GM21737 (cell line): ENCODE data around the gene INTS2.
"Not testable (repeated sequence)": the region's sequence is repeated elsewhere in the genome, so short reads cannot be mapped to it uniquely, and the experiment has no call there.

ENCODE experiments used
- ATAC-seq: cut with Tn5 transposase; IDR thresholded peaks from one replicate; pipeline ENCODE4 v1.9.1; 2021; ENCODE audit warnings: mild to moderate bottlenecking, moderate library complexity; ENCODE audit not compliant: unreplicated experiment

Gene INTS2

GRCh38 chr17:61897548-61898180, 30.1 kb downstream of the INTS2 start:
- ATAC-seq = no peak

GRCh38 chr17:61895391-61895790, 32.4 kb downstream of the INTS2 start:
- no peak for ATAC-seq

- ATAC-seq = not testable (repeated sequence)
Observed at GRCh38 chr17:61894310-61894709, 33.5 kb downstream of the INTS2 start.

GRCh38 chr17:61887733-61888132, 40.0 kb downstream of the INTS2 start:
- ATAC-seq = not testable (repeated sequence)

- not testable (repeated sequence) for ATAC-seq
Observed at GRCh38 chr17:61885865-61886264, 41.9 kb downstream of the INTS2 start.

GRCh38 chr17:61884864-61885263, 42.9 kb downstream of the INTS2 start:
- no peak for ATAC-seq

GRCh38 chr17:61880589-61881102, 47.1 kb downstream of the INTS2 start:
- no peak for ATAC-seq

- no peak for ATAC-seq
Observed at GRCh38 chr17:61878984-61879612, 48.7 kb downstream of the INTS2 start.

GRCh38 chr17:61878520-61878919, 49.3 kb downstream of the INTS2 start:
- no peak for ATAC-seq

GRCh38 chr17:61877837-61878236, 49.9 kb downstream of the INTS2 start:
- no peak for ATAC-seq

- no peak for ATAC-seq
Observed at GRCh38 chr17:61875804-61876203, 52.0 kb downstream of the INTS2 start.

- no peak for ATAC-seq
Observed at GRCh38 chr17:61875285-61875684, 52.5 kb downstream of the INTS2 start.

GRCh38 chr17:61874075-61874474, 53.7 kb downstream of the INTS2 start:
- no peak for ATAC-seq

- no peak for ATAC-seq
Observed at GRCh38 chr17:61872099-61872498, 55.7 kb downstream of the INTS2 start.

GRCh38 chr17:61869138-61869537, 58.6 kb downstream of the INTS2 start:
- no peak for ATAC-seq

- no peak for ATAC-seq
Observed at GRCh38 chr17:61868074-61868473, 59.7 kb downstream of the INTS2 start.

GRCh38 chr17:61867033-61867432, 60.7 kb downstream of the INTS2 start:
- ATAC-seq = no peak

GRCh38 chr17:61863801-61864126, 64.0 kb downstream of the INTS2 start:
- peak; percentile 5 for ATAC-seq

- ATAC-seq = peak; percentile 89
Observed at GRCh38 chr17:61862975-61863800, 64.6 kb downstream of the INTS2 start, which contains the start of gene BRIP1. Gene BRIP1 (minus strand): TSS chr17:61863528. CDS start chr17:61861539, 1,989 bp downstream.

- no peak for ATAC-seq
Observed at GRCh38 chr17:61862105-61862574, 65.6 kb downstream of the INTS2 start.

GRCh38 chr17:61860397-61860796, 67.4 kb downstream of the INTS2 start:
- ATAC-seq = not testable (repeated sequence)
